H1 (cell line): ENCODE data around the gene MLEC. TPM values are rescaled to one million over a fixed set of nuclear protein-coding genes. Genes with fewer than 3 reads are reported as not detected.

ENCODE experiments used
- CTCF ChIA-PET: fragments of 300-600 bp; sonication (Branson Sonifier 250); formaldehyde crosslinking; loops from one replicate; lab custom pipeline; 2021; ENCODE audit not compliant: partially characterized antibody; lab: Charles Lee
- POLR2A ChIA-PET: fragments of 300-600 bp; sonication (Branson Sonifier 250); formaldehyde crosslinking; loops from one replicate; lab custom pipeline; 2021; ENCODE audit warnings: inconsistent platforms; ENCODE audit not compliant: partially characterized antibody; lab: Charles Lee
- DNase-seq, 2 experiments: peaks; one replicate each; pipeline versions ENCODE4 v3.0.0 to v3.0.0-alpha.2; 2010 to 2022; ENCODE audit warnings: low spot score in 2 of 2, low read depth in 1 of 2, mixed read lengths in 1 of 2
- FAIRE-seq: peaks from 2 replicates; lab custom pipeline; 2011; peaks lifted over from hg19 to GRCh38; lab: Jason Lieb, UNC
- H2AFZ ChIP-seq: 2 replicates; pipeline ENCODE4 v1.8.1; 2012; ENCODE audit warnings: low read length, inconsistent platforms
- H2AK5ac ChIP-seq: 2 replicates; pipeline ENCODE4 v1.6.1; 2013; ENCODE audit warnings: low read depth, low read length
- H2BK120ac ChIP-seq: replicated peaks from 2 replicates; pipeline ENCODE3; 2013; ENCODE audit warnings: low read depth, low read length, inconsistent platforms
- H2BK12ac ChIP-seq: 2 replicates; pipeline ENCODE4 v1.6.1; 2013; ENCODE audit warnings: low read depth, low read length
- H2BK15ac ChIP-seq: 2 replicates; pipeline ENCODE4 v1.6.1; 2013; ENCODE audit warnings: low read length
- H2BK20ac ChIP-seq: 2 replicates; pipeline ENCODE4 v1.6.1; 2013; ENCODE audit warnings: low read length
- H2BK5ac ChIP-seq: 2 replicates; pipeline ENCODE4 v1.6.1; 2013; ENCODE audit warnings: low read depth, low read length
- H3K14ac ChIP-seq: 2 replicates; pipeline ENCODE4 v1.6.1; 2013; ENCODE audit warnings: inconsistent platforms; ENCODE audit not compliant: insufficient read length
- H3K18ac ChIP-seq: 2 replicates; pipeline ENCODE4 v1.6.1; 2013; ENCODE audit warnings: low read length; ENCODE audit errors: extremely low read depth
- H3K23ac ChIP-seq: 2 replicates; pipeline ENCODE4 v1.6.1; 2013; ENCODE audit warnings: inconsistent platforms; ENCODE audit not compliant: insufficient read length
- H3K23me2 ChIP-seq: 2 replicates; pipeline ENCODE4 v1.6.1; 2013; ENCODE audit warnings: low read depth, low read length
- H3K27ac ChIP-seq: 2 replicates; pipeline ENCODE4 v1.6.1; 2011; ENCODE audit warnings: low read depth, low read length, inconsistent platforms
- H3K27me3 ChIP-seq, 4 experiments: replicated peaks in 1 of 4; 1 replicate in 1 of 4; 2 replicates in 3 of 4; pipeline versions ENCODE4 v1.6.1 to v1.8.1; 2011 to 2013; ENCODE audit warnings: low read length in 3 of 4, mild to moderate bottlenecking in 3 of 4, inconsistent platforms in 2 of 4, mixed read lengths in 2 of 4, moderate library complexity in 1 of 4; ENCODE audit not compliant: control insufficient read depth in 3 of 4, insufficient read depth in 3 of 4; ENCODE audit errors: extremely low read depth in 1 of 4
- H3K36me3 ChIP-seq, 4 experiments: 2 replicates each; pipeline versions ENCODE4 v1.6.1 to v1.8.1; 2011 to 2013; ENCODE audit warnings: mild to moderate bottlenecking in 4 of 4, low read length in 3 of 4, moderate library complexity in 2 of 4, control low read depth in 1 of 4, inconsistent platforms in 1 of 4; ENCODE audit not compliant: insufficient read depth in 4 of 4, control insufficient read depth in 2 of 4
- H3K4ac ChIP-seq: replicated peaks from 2 replicates; pipeline ENCODE3; 2013; ENCODE audit warnings: low read length, low read depth, mixed read lengths, inconsistent platforms; ENCODE audit not compliant: insufficient read length
- H3K4me1 ChIP-seq, 4 experiments: replicated peaks in 1 of 4; 1 replicate in 1 of 4; 2 replicates in 3 of 4; pipeline versions ENCODE4 v1.6.1 to v1.8.1; 2011 to 2013; ENCODE audit warnings: low read length in 3 of 4, inconsistent platforms in 2 of 4, mixed read lengths in 1 of 4; ENCODE audit not compliant: insufficient read depth in 4 of 4, control insufficient read depth in 3 of 4
- H3K4me2 ChIP-seq, 2 experiments: 2 replicates each; pipeline versions ENCODE4 v1.6.1 to v1.8.1; 2011 to 2013; ENCODE audit warnings: low read depth in 2 of 2, low read length in 2 of 2, control low read depth in 1 of 2, inconsistent platforms in 1 of 2, mild to moderate bottlenecking in 1 of 2; ENCODE audit not compliant: insufficient read depth in 1 of 2
- H3K4me3 ChIP-seq, 4 experiments: fragments of 200-600, 300-600 bp in 1 of 4; sonication (generic), shearing (Covaris generic), sonication (Bioruptor Twin) in 1 of 4; 2 replicates each; pipeline versions ENCODE4 v1.5.1 to v1.8.1; 2011 to 2016; ENCODE audit warnings: low read length in 4 of 4, low read depth in 3 of 4, control low read depth in 2 of 4, inconsistent platforms in 2 of 4, mild to moderate bottlenecking in 2 of 4, mixed read lengths in 1 of 4, moderate library complexity in 1 of 4; ENCODE audit not compliant: insufficient read depth in 2 of 4; ENCODE audit errors: extremely low read depth in 1 of 4
- H3K56ac ChIP-seq: replicated peaks from 2 replicates; pipeline ENCODE3; 2013; ENCODE audit warnings: low read depth, mild to moderate bottlenecking, mixed read lengths, low read length, inconsistent platforms; ENCODE audit not compliant: insufficient read length
- H3K79me1 ChIP-seq: 2 replicates; pipeline ENCODE4 v1.6.1; 2013; ENCODE audit warnings: low read depth, low read length, control low read depth
- H3K79me2 ChIP-seq, 2 experiments: 2 replicates each; pipeline versions ENCODE4 v1.6.1 to v1.8.1; 2012 to 2013; ENCODE audit warnings: low read length in 2 of 2, mild to moderate bottlenecking in 2 of 2, inconsistent platforms in 1 of 2; ENCODE audit not compliant: insufficient read depth in 2 of 2, control insufficient read depth in 1 of 2
- H3K9ac ChIP-seq, 4 experiments: replicated peaks in 1 of 4; 1 replicate in 1 of 4; 2 replicates in 3 of 4; pipeline versions ENCODE4 v1.6.1 to v1.8.1; 2011 to 2013; ENCODE audit warnings: low read depth in 3 of 4, low read length in 3 of 4, control low read depth in 2 of 4, mild to moderate bottlenecking in 2 of 4, moderate library complexity in 2 of 4, inconsistent platforms in 1 of 4; ENCODE audit errors: extremely low read depth in 1 of 4
- H3K9me3 ChIP-seq, 2 experiments: 2 replicates each; pipeline versions ENCODE4 v1.6.1 to v1.8.1; 2012 to 2013; ENCODE audit warnings: mild to moderate bottlenecking in 2 of 2, moderate library complexity in 2 of 2, control low read depth in 1 of 2, inconsistent platforms in 1 of 2, low read depth in 1 of 2, low read length in 1 of 2, mixed read lengths in 1 of 2; ENCODE audit not compliant: insufficient read depth in 2 of 2
- H4K20me1 ChIP-seq, 2 experiments: replicated peaks in 1 of 2; 2 replicates each; pipeline versions ENCODE3 to v1.8.1; 2011 to 2013; ENCODE audit warnings: inconsistent platforms in 2 of 2, low read length in 2 of 2, mild to moderate bottlenecking in 1 of 2; ENCODE audit not compliant: insufficient read depth in 2 of 2, control insufficient read depth in 1 of 2
- H4K5ac ChIP-seq: 2 replicates; pipeline ENCODE4 v1.6.1; 2013; ENCODE audit warnings: low read length, low read depth, mixed read lengths, inconsistent platforms; ENCODE audit not compliant: insufficient read length
- H4K8ac ChIP-seq: 2 replicates; pipeline ENCODE4 v1.8.0; 2013; ENCODE audit warnings: mild to moderate bottlenecking, moderate library complexity, low read length, inconsistent platforms; ENCODE audit not compliant: insufficient read depth; ENCODE audit errors: extremely low read depth
- H4K91ac ChIP-seq: replicated peaks from 2 replicates; pipeline ENCODE3; 2013; ENCODE audit warnings: low read length, mixed read lengths, inconsistent platforms; ENCODE audit not compliant: insufficient read length
- ASH2L ChIP-seq: fragments of 200-600, 300-600 bp; sonication (generic); IDR thresholded peaks from one replicate; pipeline ENCODE4 v1.7.1; 2017; ENCODE audit warnings: low read length
- CBX5 ChIP-seq: fragments of 300-800, 300-1000 bp; sonication (generic); IDR thresholded peaks from 2 replicates; pipeline ENCODE4 v1.7.1; 2016; ENCODE audit warnings: antibody characterized with exemption, low read length, low read depth
- CHD1 ChIP-seq: IDR thresholded peaks from 2 replicates; pipeline ENCODE4 v1.6.1; 2012; ENCODE audit warnings: low read depth, low read length, improper control_type of control experiment
- POLR2A ChIP-seq, 2 experiments: IDR thresholded peaks; 1 replicate in 1 of 2; 2 replicates in 1 of 2; pipeline ENCODE4 v1.6.1; 2011; ENCODE audit warnings: low read depth in 2 of 2, low read length in 2 of 2, mild to moderate bottlenecking in 2 of 2; ENCODE audit errors: control extremely low read depth in 1 of 2
- POLR2AphosphoS5 ChIP-seq: IDR thresholded peaks from 2 replicates; pipeline ENCODE4 v1.6.1; 2011; ENCODE audit warnings: low read depth, low read length
- SIX5 ChIP-seq: IDR thresholded peaks from 2 replicates; pipeline ENCODE4 v1.6.1; 2011; ENCODE audit warnings: mild to moderate bottlenecking, low read depth, low read length
- SP1 ChIP-seq: IDR thresholded peaks from 2 replicates; pipeline ENCODE4 v1.6.1; 2011; ENCODE audit warnings: low read depth, low read length
- SRF ChIP-seq: IDR thresholded peaks from 2 replicates; pipeline ENCODE4 v1.6.1; 2011; ENCODE audit warnings: mild to moderate bottlenecking, low read depth, low read length, moderate library complexity
- TAF1 ChIP-seq: IDR thresholded peaks from 2 replicates; pipeline ENCODE4 v1.6.1; 2011; ENCODE audit warnings: mild to moderate bottlenecking, low read depth, low read length
- TBP ChIP-seq: IDR thresholded peaks from 2 replicates; pipeline ENCODE4 v1.6.1; 2011; ENCODE audit warnings: low read depth, low read length, improper control_type of control experiment
- WGBS, 2 experiments: shearing (Covaris generic) in 1 of 2; methylation state at CpG; one replicate each; pipeline versions ENCODE4 v1.1.6 to v1.1.7; 2013 to 2015; ENCODE audit warnings: low lambda C conversion rate in 2 of 2, mixed read lengths in 2 of 2, inconsistent platforms in 1 of 2, low coverage in 1 of 2, missing lambda C conversion rate in 1 of 2; ENCODE audit not compliant: insufficient replicate concordance in 2 of 2, insufficient coverage in 1 of 2, insufficient read length in 1 of 2; ENCODE audit errors: extremely low coverage in 1 of 2, missing lambda C conversion rate in 1 of 2; 5-methylcytosine and 5-hydroxymethylcytosine counted together
- polyA plus RNA-seq, 7 experiments: library from polyadenylated mRNA; depleted of rRNA in 3 of 7; stranded (reverse) in 5 of 7; unstranded in 2 of 7; fragments of >200 nt in 5 of 7; fragments of 200-250 nt in 2 of 7; gene quantifications; 1 replicate in 5 of 7; 2 replicates in 1 of 7; 4 replicates in 1 of 7; pipeline versions ENCODE4 v1.2.1 to v1.2.3, GENCODE V29; 2011 to 2013; ENCODE audit warnings: missing spikeins in 2 of 7, mixed read lengths in 2 of 7
- total RNA-seq: library from RNA; stranded (reverse); fragmentation: NEBNext Ultra II Directional; extraction: Animal tissue kit (Norgen Biotek cat#: 25700); gene quantifications from 2 replicates; pipeline ENCODE4 v1.2.1, GENCODE V29; 2021

The MLEC gene
- total and polyA plus RNA-seq, 2 of the 8 experiments (the other 6 are each of a cell fraction or from before 2014, with no cell fraction given): 37.1 to 260 TPM

- Histone ChIP-seq H3K18ac (no peak overlapping the region), H3K27ac (no peak overlapping the region), H3K36me3 (no peaks in the 10 kb centered on the region; a peak in 1 of 8 replicates), H3K79me2 (no peaks in the 10 kb centered on the region), H2BK120ac (no peak overlapping the region), H3K9me3 (no peaks in the 10 kb centered on the region), H3K4ac (no peak overlapping the region), H3K9ac (no peak overlapping the region), H3K23ac (no peak overlapping the region), H4K8ac (no peak overlapping the region), H2BK15ac (no peak overlapping the region), H3K23me2 (no peaks in the 10 kb centered on the region), H4K20me1 (no peaks in the 10 kb centered on the region), H2BK12ac (no peak overlapping the region), H3K4me1 (no peaks in the 10 kb centered on the region), H3K14ac (no peak overlapping the region), H2AK5ac (no peak overlapping the region), H3K79me1 (no peaks in the 10 kb centered on the region), H3K27me3 (no peaks in the 10 kb centered on the region), H2BK20ac (no peak overlapping the region), H4K5ac (no peak overlapping the region), H2BK5ac (no peak overlapping the region), H3K56ac (peak overlapping the region; percentile 1), H2AFZ (no peak overlapping the region), H3K4me3 (no peak overlapping the region), H3K4me2 (no peak overlapping the region), H4K91ac (no peak overlapping the region)
- ChIA-PET CTCF (interaction anchor here (1.5 to 5.7 kb wide), 2 partner anchors 92 to 230 kb away, joined by 3 to 34 read pairs; no protein-coding TSS in a partner anchor), POLR2A (interaction anchor here (1.2 kb wide), 1 partner anchor 49 kb away, joined by 5 read pairs; no protein-coding TSS in a partner anchor)
- 94% methylated on average over 15 of the region's 15 CpGs; no CpG with 5 or more reads in 1 of the 2 experiments for WGBS, 2 experiments
- no peak for DNase-seq
- TF ChIP-seq POLR2AphosphoS5: no peak
- no peak for TF ChIP-seq TBP
- no peak for TF ChIP-seq SP1
- no peak for TF ChIP-seq POLR2A (IDR thresholded peaks at IDR 0.05; ENCODE audit: control extremely low read depth in 1 of 2, low read depth in 2 of 2, low read length in 2 of 2)
- no peak for TF ChIP-seq SRF
- no peak for TF ChIP-seq ASH2L
- TF ChIP-seq SIX5: no peak
- no peak for TF ChIP-seq CBX5
- TF ChIP-seq TAF1: no peak
- TF ChIP-seq CHD1: no peak
- no peak for FAIRE-seq
These were observed 53.9 kb downstream of the MLEC start for GRCh38 chr12:120740871-120741270.
